SK-N-SH (cell line): ENCODE results near the gene TNFAIP8L3. TPM values are rescaled to one million over a fixed set of nuclear protein-coding genes. Genes with fewer than 3 reads are reported as not detected.

Source experiments
- CTCF ChIA-PET: fragments of 300-600, 350-600 bp; formaldehyde crosslinking; extraction: SDS; loops from one replicate; lab custom pipeline; 2021; lab: Yijun Ruan, JAX
- POLR2A ChIA-PET: fragments of 350-600 bp; sonication (Branson Sonifier 250); formaldehyde crosslinking; extraction: SDS; loops from one replicate; lab custom pipeline; 2020; ENCODE audit warnings: antibody characterized with exemption, inconsistent platforms; lab: Yijun Ruan, JAX
- DNase-seq: peaks from one replicate; pipeline ENCODE4 v3.0.0; 2012
- H2AFZ ChIP-seq: fragments of 200-600 bp; sonication (generic); 2 replicates; pipeline ENCODE4 v1.8.1; 2016; ENCODE audit warnings: antibody characterized with exemption, mild to moderate bottlenecking, low read depth
- H3F3A ChIP-seq: fragments of 200-600 bp; sonication (generic); replicated peaks from 2 replicates; pipeline ENCODE3; 2016; ENCODE audit warnings: antibody characterized with exemption, mild to moderate bottlenecking; ENCODE audit not compliant: insufficient read depth
- H3K27ac ChIP-seq, 2 experiments: fragments of 200-500 bp in 1 of 2; fragments of 200-600 bp in 1 of 2; sonication (Bioruptor generic) in 1 of 2; sonication (generic), shearing (Covaris generic) in 1 of 2; 2 replicates each; pipeline versions ENCODE4 v1.5.1 to v1.6.1; 2014 to 2016; ENCODE audit warnings: low read depth in 2 of 2, inconsistent platforms in 1 of 2, low read length in 1 of 2, mild to moderate bottlenecking in 1 of 2, mixed read lengths in 1 of 2
- H3K27me3 ChIP-seq: fragments of 200-600 bp; sonication (generic), shearing (Covaris generic); 2 replicates; pipeline ENCODE4 v1.6.1; 2016; ENCODE audit warnings: mixed run types; ENCODE audit not compliant: insufficient read depth
- H3K36me3 ChIP-seq, 2 experiments: fragments of 200-500 bp in 1 of 2; fragments of 200-600 bp in 1 of 2; sonication (Bioruptor generic) in 1 of 2; sonication (generic) in 1 of 2; replicated peaks in 1 of 2; 2 replicates each; pipeline versions ENCODE3 to v1.5.1; 2014 to 2016; ENCODE audit warnings: low read length in 1 of 2, mild to moderate bottlenecking in 1 of 2; ENCODE audit not compliant: insufficient read depth in 2 of 2, control insufficient read depth in 1 of 2
- H3K4me1 ChIP-seq, 2 experiments: fragments of 200-500 bp in 1 of 2; fragments of 200-600 bp in 1 of 2; sonication (Bioruptor generic) in 1 of 2; sonication (generic), shearing (Covaris generic) in 1 of 2; 2 replicates each; pipeline versions ENCODE4 v1.5.1 to v1.6.1; 2014 to 2016; ENCODE audit warnings: low read depth in 1 of 2, low read length in 1 of 2, mixed run types in 1 of 2; ENCODE audit not compliant: insufficient read depth in 2 of 2, control insufficient read depth in 1 of 2
- H3K4me2 ChIP-seq: fragments of 200-600 bp; sonication (generic), shearing (Covaris generic); 2 replicates; pipeline ENCODE4 v1.6.1; 2017; ENCODE audit warnings: mixed run types
- H3K4me3 ChIP-seq, 2 experiments: fragments of 200-500 bp in 1 of 2; fragments of 200-600 bp in 1 of 2; sonication (Bioruptor generic) in 1 of 2; sonication (generic), shearing (Covaris generic) in 1 of 2; 2 replicates each; pipeline versions ENCODE4 v1.5.1 to v1.8.1; 2014 to 2016; ENCODE audit warnings: low read depth in 2 of 2, inconsistent platforms in 1 of 2, low read length in 1 of 2, mild to moderate bottlenecking in 1 of 2, mixed read lengths in 1 of 2, moderate library complexity in 1 of 2
- H3K79me2 ChIP-seq: fragments of 200-600 bp; sonication (generic); 2 replicates; pipeline ENCODE4 v1.8.1; 2017; ENCODE audit warnings: mild to moderate bottlenecking; ENCODE audit not compliant: insufficient read depth
- H3K9ac ChIP-seq: fragments of 200-600 bp; sonication (generic); 2 replicates; pipeline ENCODE4 v1.6.1; 2017; ENCODE audit warnings: mixed run types
- H3K9me2 ChIP-seq: fragments of 200-600 bp; sonication (generic); 2 replicates; pipeline ENCODE4 v1.6.1; 2017; ENCODE audit warnings: mixed run types
- H3K9me3 ChIP-seq: fragments of 200-600 bp; sonication (generic); 2 replicates; pipeline ENCODE4 v1.6.1; 2017; ENCODE audit warnings: mixed run types, mild to moderate bottlenecking, moderate library complexity
- H4K20me1 ChIP-seq: fragments of 200-600 bp; sonication (generic); 2 replicates; pipeline ENCODE4 v1.6.1; 2017; ENCODE audit warnings: mild to moderate bottlenecking, mixed run types; ENCODE audit not compliant: insufficient read depth
- CTCF ChIP-seq: fragments of 200-600 bp; sonication (generic); IDR thresholded peaks from 2 replicates; pipeline ENCODE4 v1.6.1; 2017; ENCODE audit warnings: antibody characterized with exemption, mild to moderate bottlenecking, moderate library complexity
- ELF1 ChIP-seq: IDR thresholded peaks from 2 replicates; pipeline ENCODE4 v1.4.0; 2012
- EP300 ChIP-seq, 2 experiments: IDR thresholded peaks; 2 replicates each; pipeline versions ENCODE4 v1.4.0 to v1.6.1; 2012; ENCODE audit warnings: borderline replicate concordance in 1 of 2, low read depth in 1 of 2, low read length in 1 of 2
- FOXM1 ChIP-seq: IDR thresholded peaks from 2 replicates; pipeline ENCODE4 v1.4.0; 2012; ENCODE audit warnings: low read depth, mild to moderate bottlenecking
- GATA2 ChIP-seq: sonication (generic); formaldehyde crosslinking; IDR thresholded peaks from 2 replicates; pipeline ENCODE4 v1.5.0; 2020; ENCODE audit warnings: mild to moderate bottlenecking, missing genetic modification reagents
- JUND ChIP-seq: IDR thresholded peaks from 2 replicates; pipeline ENCODE4 v1.4.0; 2012
- MEF2A ChIP-seq: IDR thresholded peaks from 2 replicates; pipeline ENCODE4 v1.4.0; 2012; ENCODE audit warnings: low read depth, borderline replicate concordance
- MXI1 ChIP-seq: IDR thresholded peaks from 2 replicates; pipeline ENCODE4 v1.6.1; 2012; ENCODE audit warnings: mild to moderate bottlenecking, low read depth, low read length, improper control_type of control experiment
- NRF1 ChIP-seq: IDR thresholded peaks from 2 replicates; pipeline ENCODE4 v1.6.1; 2012; ENCODE audit warnings: low read depth, mild to moderate bottlenecking, low read length
- RCOR1 ChIP-seq: fragments of 150-350 bp; IDR thresholded peaks from 2 replicates; pipeline ENCODE4 v1.6.1; 2017; ENCODE audit warnings: antibody characterized with exemption, low read length
- TAF1 ChIP-seq: IDR thresholded peaks from 2 replicates; pipeline ENCODE4 v1.6.1; 2012; ENCODE audit warnings: low read depth, mild to moderate bottlenecking, low read length, moderate library complexity, borderline replicate concordance
- TCF12 ChIP-seq: IDR thresholded peaks from 2 replicates; pipeline ENCODE4 v1.4.0; 2012
- YY1 ChIP-seq: IDR thresholded peaks from 2 replicates; pipeline ENCODE4 v1.4.0; 2012; ENCODE audit warnings: low read depth, mild to moderate bottlenecking
- WGBS: methylation state at CpG from one replicate; pipeline ENCODE4 v1.1.6; 2017; ENCODE audit warnings: low lambda C conversion rate; 5-methylcytosine and 5-hydroxymethylcytosine counted together
- polyA plus RNA-seq, 3 experiments: library from polyadenylated mRNA; depleted of rRNA; stranded (reverse); fragments of >200 nt; gene quantifications; 2 replicates each; pipeline ENCODE4 v1.2.3, GENCODE V29; 2012
- TF ChIP-seq, protein P1 (sequence below): IDR thresholded peaks from 2 replicates; pipeline ENCODE4 v1.4.0; 2012; ENCODE audit warnings: low read depth, borderline replicate concordance
- TF ChIP-seq, protein P2 (sequence below): IDR thresholded peaks from 2 replicates; pipeline ENCODE4 v1.6.1; 2012; ENCODE audit warnings: mild to moderate bottlenecking, low read depth, low read length, moderate library complexity

The TNFAIP8L3 gene
- polyA plus RNA-seq, 1 of the 3 experiments (the other 2 are of a cell fraction), result 0.08 TPM

DNA sequence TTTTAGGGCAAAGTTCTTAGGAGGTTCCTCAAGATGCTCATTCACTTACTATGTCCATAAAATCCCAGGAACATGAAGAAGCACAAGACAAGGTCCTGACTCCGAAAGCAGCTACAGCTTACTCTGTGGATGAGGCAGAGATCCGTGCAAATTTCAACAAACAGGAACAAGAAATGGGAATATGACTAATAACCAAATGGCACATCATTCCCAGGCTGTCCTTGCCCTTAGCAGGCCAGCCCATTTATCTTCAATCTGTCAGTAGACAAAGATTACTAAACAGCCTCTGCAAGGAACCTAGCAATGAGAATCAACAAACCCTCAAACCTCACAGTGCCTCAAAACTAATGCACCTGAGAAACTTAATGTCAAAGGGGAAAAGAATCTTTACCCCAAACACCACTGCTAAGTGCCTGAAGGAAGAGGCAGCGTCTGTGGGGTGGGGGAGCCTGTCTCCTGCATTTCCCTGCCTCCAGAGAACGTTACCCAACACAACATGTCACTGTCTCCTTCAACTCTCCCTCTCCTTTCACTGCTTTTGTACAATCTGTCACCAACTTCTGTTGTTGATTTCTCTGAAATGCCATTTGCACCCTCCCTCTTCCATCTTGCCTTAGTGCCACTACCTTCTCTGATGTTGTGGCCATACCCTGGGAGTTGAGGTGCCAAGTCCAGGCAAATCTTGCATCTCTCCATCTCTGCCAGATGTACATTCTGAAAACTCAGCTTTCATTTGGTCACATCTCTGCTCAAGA is 4.8 kb downstream of the TNFAIP8L3 start:
- Histone ChIP-seq H3K4me1 (peaks cover 0 to 3% of the 10 kb centered on the region in 2 experiments; a peak in 1 of 4 replicates), H3K27ac (no peak overlapping the region), H3K36me3 (no peaks in the 10 kb centered on the region), H3K9ac (no peak overlapping the region), H3K9me2 (no peaks in the 10 kb centered on the region), H3K9me3 (no peaks in the 10 kb centered on the region), H4K20me1 (no peaks in the 10 kb centered on the region), H3F3A (no peaks in the 10 kb centered on the region), H3K27me3 (peaks cover 5% of the 10 kb centered on the region; the same call in 1 of the 2 replicates), H3K4me3 (no peak overlapping the region), H3K4me2 (no peak overlapping the region), H2AFZ (no peak overlapping the region), H3K79me2 (no peaks in the 10 kb centered on the region)
- ChIA-PET POLR2A (interaction anchor here (0.5 kb wide), 1 partner anchor 185 kb away, joined by 3 read pairs; no protein-coding TSS in a partner anchor), CTCF (interaction anchor here (1.1 kb wide), 1 partner anchor 16 kb away, joined by 3 read pairs; no protein-coding TSS in a partner anchor)
- WGBS, result 36% methylated on average over 4 of the region's 4 CpGs
- no peak for TF ChIP-seq EP300 (IDR thresholded peaks at IDR 0.05; ENCODE audit: borderline replicate concordance in 1 of 2, low read depth in 1 of 2, low read length in 1 of 2)
- no peak for TF ChIP-seq YY1
- TF ChIP-seq GATA2 (CRISPR knock-in tag), result no peak
- no peak for TF ChIP-seq TCF12
- TF ChIP-seq NRF1, result no peak
- TF ChIP-seq JUND, result no peak
- no peak for TF ChIP-seq CTCF
- TF ChIP-seq ELF1, result no peak
- TF ChIP-seq MEF2A, result no peak
- TF ChIP-seq TAF1, result no peak
- TF ChIP-seq MXI1, result no peak
- TF ChIP-seq, protein P1, sequence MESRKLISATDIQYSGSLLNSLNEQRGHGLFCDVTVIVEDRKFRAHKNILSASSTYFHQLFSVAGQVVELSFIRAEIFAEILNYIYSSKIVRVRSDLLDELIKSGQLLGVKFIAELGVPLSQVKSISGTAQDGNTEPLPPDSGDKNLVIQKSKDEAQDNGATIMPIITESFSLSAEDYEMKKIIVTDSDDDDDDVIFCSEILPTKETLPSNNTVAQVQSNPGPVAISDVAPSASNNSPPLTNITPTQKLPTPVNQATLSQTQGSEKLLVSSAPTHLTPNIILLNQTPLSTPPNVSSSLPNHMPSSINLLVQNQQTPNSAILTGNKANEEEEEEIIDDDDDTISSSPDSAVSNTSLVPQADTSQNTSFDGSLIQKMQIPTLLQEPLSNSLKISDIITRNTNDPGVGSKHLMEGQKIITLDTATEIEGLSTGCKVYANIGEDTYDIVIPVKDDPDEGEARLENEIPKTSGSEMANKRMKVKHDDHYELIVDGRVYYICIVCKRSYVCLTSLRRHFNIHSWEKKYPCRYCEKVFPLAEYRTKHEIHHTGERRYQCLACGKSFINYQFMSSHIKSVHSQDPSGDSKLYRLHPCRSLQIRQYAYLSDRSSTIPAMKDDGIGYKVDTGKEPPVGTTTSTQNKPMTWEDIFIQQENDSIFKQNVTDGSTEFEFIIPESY, result no peak
- no peak for TF ChIP-seq RCOR1
- TF ChIP-seq FOXM1, result no peak
- TF ChIP-seq, protein P2, sequence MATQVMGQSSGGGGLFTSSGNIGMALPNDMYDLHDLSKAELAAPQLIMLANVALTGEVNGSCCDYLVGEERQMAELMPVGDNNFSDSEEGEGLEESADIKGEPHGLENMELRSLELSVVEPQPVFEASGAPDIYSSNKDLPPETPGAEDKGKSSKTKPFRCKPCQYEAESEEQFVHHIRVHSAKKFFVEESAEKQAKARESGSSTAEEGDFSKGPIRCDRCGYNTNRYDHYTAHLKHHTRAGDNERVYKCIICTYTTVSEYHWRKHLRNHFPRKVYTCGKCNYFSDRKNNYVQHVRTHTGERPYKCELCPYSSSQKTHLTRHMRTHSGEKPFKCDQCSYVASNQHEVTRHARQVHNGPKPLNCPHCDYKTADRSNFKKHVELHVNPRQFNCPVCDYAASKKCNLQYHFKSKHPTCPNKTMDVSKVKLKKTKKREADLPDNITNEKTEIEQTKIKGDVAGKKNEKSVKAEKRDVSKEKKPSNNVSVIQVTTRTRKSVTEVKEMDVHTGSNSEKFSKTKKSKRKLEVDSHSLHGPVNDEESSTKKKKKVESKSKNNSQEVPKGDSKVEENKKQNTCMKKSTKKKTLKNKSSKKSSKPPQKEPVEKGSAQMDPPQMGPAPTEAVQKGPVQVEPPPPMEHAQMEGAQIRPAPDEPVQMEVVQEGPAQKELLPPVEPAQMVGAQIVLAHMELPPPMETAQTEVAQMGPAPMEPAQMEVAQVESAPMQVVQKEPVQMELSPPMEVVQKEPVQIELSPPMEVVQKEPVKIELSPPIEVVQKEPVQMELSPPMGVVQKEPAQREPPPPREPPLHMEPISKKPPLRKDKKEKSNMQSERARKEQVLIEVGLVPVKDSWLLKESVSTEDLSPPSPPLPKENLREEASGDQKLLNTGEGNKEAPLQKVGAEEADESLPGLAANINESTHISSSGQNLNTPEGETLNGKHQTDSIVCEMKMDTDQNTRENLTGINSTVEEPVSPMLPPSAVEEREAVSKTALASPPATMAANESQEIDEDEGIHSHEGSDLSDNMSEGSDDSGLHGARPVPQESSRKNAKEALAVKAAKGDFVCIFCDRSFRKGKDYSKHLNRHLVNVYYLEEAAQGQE, result no peak
- DNase-seq, result no peak
